ENCODE measurements around the gene SLC38A8.

DNA sequence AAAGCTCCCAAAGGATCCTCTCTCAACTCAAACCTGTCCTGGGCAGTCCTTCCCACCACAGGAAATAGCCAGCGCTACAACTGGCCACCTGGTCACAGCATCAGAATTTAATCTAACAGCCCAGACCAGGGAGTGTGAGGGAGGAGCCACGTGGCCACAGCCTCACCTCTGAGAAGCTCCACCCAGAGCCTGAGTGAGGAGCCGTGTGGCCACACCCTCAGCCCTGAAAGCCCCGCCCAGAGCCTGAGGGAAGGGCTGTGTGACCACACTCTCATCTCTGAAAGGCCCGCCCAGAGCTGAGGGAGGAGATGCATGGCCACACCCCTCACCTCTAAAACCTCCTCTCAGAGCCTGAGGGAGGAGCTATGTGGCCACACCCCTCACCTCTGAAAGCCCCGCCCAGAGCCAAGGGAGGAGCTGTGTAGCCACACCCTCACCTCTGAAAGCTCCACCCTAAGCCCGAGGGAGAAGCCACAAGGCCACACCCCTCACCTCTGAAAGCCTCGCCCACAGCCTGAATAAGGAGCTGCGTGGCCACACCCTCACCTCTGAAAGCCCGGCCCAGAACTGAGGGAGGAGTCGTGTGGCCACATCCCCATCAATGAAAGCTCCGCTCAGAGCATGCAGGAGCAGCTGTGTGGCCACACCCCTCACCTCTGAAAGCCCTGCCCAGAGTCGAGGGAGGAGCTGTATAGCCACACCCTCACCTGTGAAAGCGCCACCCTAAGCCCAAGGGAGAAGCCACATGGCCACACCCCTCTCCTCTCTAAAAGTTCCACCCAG is 28.6 kb downstream of the SLC38A8 start:
- TF ChIP-seq CTCF (IDR thresholded peaks at IDR 0.05) (no peak), ZFX (IDR thresholded peaks at IDR 0.05; ENCODE audit: borderline replicate concordance) (no peak)
